HepG2 (cell line): ENCODE results near the gene HSPA13. TPM values are rescaled to one million over a fixed set of nuclear protein-coding genes. Genes with fewer than 3 reads are reported as not detected.

ENCODE experiments used
- ATAC-seq: fragments of 200-7000 bp; cut with Tn5 transposase; 3 replicates; pipeline ENCODE4 v1.9.1; 2020; ENCODE audit warnings: mild to moderate bottlenecking, moderate library complexity
- BruUV-seq: library from RNA; stranded (reverse); fragments of 400-500 nt; replicated peaks from 2 replicates; lab custom pipeline; 2021; lab: Mats Ljungman, UMichigan
- CTCF ChIA-PET: fragments of 300-600 bp; formaldehyde crosslinking; extraction: SDS; loops from one replicate; lab custom pipeline; 2021; ENCODE audit warnings: low total read pairs, inconsistent platforms, low intra/inter-chr PET ratio; lab: Yijun Ruan, JAX
- POLR2A ChIA-PET: fragments of 350-600 bp; sonication (Branson Sonifier 250); formaldehyde crosslinking; loops from one replicate; lab custom pipeline; 2020; ENCODE audit warnings: antibody characterized with exemption, inconsistent platforms; lab: Yijun Ruan, JAX
- DNase-seq: peaks from one replicate; pipeline ENCODE4 v3.0.0-alpha.2; 2015; ENCODE audit warnings: low spot score
- FAIRE-seq: peaks from 3 replicates; lab custom pipeline; 2011; peaks lifted over from hg19 to GRCh38; lab: Jason Lieb, UNC
- H2AFZ ChIP-seq: one replicate; pipeline ENCODE4 v1.6.1; 2011; ENCODE audit warnings: low read length, inconsistent platforms
- H3K27ac ChIP-seq: fragments of 300-600 bp; 3 replicates; pipeline ENCODE4 v1.8.0; 2011; ENCODE audit warnings: mixed run types, mild to moderate bottlenecking, mixed read lengths, low read length, inconsistent platforms; ENCODE audit not compliant: insufficient read depth; ENCODE audit errors: extremely low read length
- H3K27me3 ChIP-seq, 2 experiments: fragments of 200-600 bp in 1 of 2; 2 replicates in 1 of 2; 3 replicates in 1 of 2; pipeline versions ENCODE4 v1.6.0 to v1.8.0; 2011; ENCODE audit warnings: low read length in 2 of 2, mild to moderate bottlenecking in 2 of 2, moderate library complexity in 2 of 2, inconsistent platforms in 1 of 2; ENCODE audit not compliant: insufficient read depth in 2 of 2, control insufficient read depth in 1 of 2
- H3K36me3 ChIP-seq, 2 experiments: fragments of 200-600 bp in 1 of 2; replicated peaks in 1 of 2; 2 replicates in 1 of 2; 3 replicates in 1 of 2; pipeline versions ENCODE4 v1.5.1 to v1.8.0; 2011; ENCODE audit warnings: low read length in 2 of 2, inconsistent platforms in 1 of 2; ENCODE audit not compliant: insufficient read depth in 2 of 2, control insufficient read depth in 1 of 2
- H3K4me1 ChIP-seq: 2 replicates; pipeline ENCODE4 v1.5.1; 2012; ENCODE audit warnings: low read length, inconsistent platforms; ENCODE audit not compliant: insufficient read depth
- H3K4me2 ChIP-seq: 2 replicates; pipeline ENCODE4 v1.6.0; 2011; ENCODE audit warnings: low read depth, low read length, inconsistent platforms
- H3K4me3 ChIP-seq, 3 experiments: fragments of 200-600 bp in 1 of 3; sonication (generic), shearing (Covaris generic) in 1 of 3; replicated peaks in 1 of 3; 2 replicates each; pipeline ENCODE4 v1.5.1; 2011 to 2016; ENCODE audit warnings: low read length in 3 of 3, inconsistent platforms in 2 of 3, low read depth in 2 of 3, mild to moderate bottlenecking in 2 of 3, control low read depth in 1 of 3, mixed read lengths in 1 of 3; ENCODE audit not compliant: insufficient read depth in 1 of 3
- H3K79me2 ChIP-seq: one replicate; pipeline ENCODE4 v1.6.1; 2011; ENCODE audit warnings: low read length, inconsistent platforms; ENCODE audit not compliant: insufficient read depth
- H3K9ac ChIP-seq: 2 replicates; pipeline ENCODE4 v1.6.0; 2011; ENCODE audit warnings: mild to moderate bottlenecking, low read depth, low read length, inconsistent platforms; ENCODE audit not compliant: insufficient read depth
- H3K9me3 ChIP-seq: 2 replicates; pipeline ENCODE4 v1.5.1; 2012; ENCODE audit warnings: mild to moderate bottlenecking, low read length
- H4K20me1 ChIP-seq: 2 replicates; pipeline ENCODE4 v1.6.0; 2011; ENCODE audit warnings: inconsistent platforms, mild to moderate bottlenecking, low read length, moderate library complexity; ENCODE audit not compliant: insufficient read depth
- DMAP1 ChIP-seq: IDR thresholded peaks from 2 replicates; pipeline ENCODE4 v1.6.1; 2016
- ELF4 ChIP-seq: sonication (generic); formaldehyde crosslinking; IDR thresholded peaks from 2 replicates; pipeline ENCODE4 v1.5.0; 2020; ENCODE audit warnings: missing genetic modification reagents, mild to moderate bottlenecking, moderate library complexity, borderline replicate concordance
- HHEX ChIP-seq: IDR thresholded peaks from 2 replicates; pipeline ENCODE4 v1.6.1; 2016; ENCODE audit warnings: control low read depth
- KDM1A ChIP-seq: IDR thresholded peaks from 2 replicates; pipeline ENCODE4 v1.6.1; 2016; ENCODE audit warnings: missing compliant biosample characterization
- NPAS2 ChIP-seq: sonication (generic); formaldehyde crosslinking; IDR thresholded peaks from 2 replicates; pipeline ENCODE4 v1.8.0; 2022; ENCODE audit warnings: mild to moderate bottlenecking, missing genetic modification reagents, borderline replicate concordance
- SCMH1 ChIP-seq: sonication (generic); formaldehyde crosslinking; IDR thresholded peaks from 2 replicates; pipeline ENCODE4 v1.9.0; 2021; ENCODE audit warnings: missing genetic modification reagents, mild to moderate bottlenecking, borderline replicate concordance
- ZNF543 ChIP-seq: sonication (generic); formaldehyde crosslinking; IDR thresholded peaks from 2 replicates; pipeline ENCODE4 v1.4.0; 2020; ENCODE audit warnings: mild to moderate bottlenecking, missing genetic modification reagents
- ZSCAN30 ChIP-seq: sonication (generic); formaldehyde crosslinking; IDR thresholded peaks from 2 replicates; pipeline ENCODE4 v1.5.0; 2020; ENCODE audit warnings: mild to moderate bottlenecking, missing genetic modification reagents
- WGBS: methylation state at CpG from one replicate; pipeline ENCODE4 v1.1.6; 2017; ENCODE audit warnings: low lambda C conversion rate; 5-methylcytosine and 5-hydroxymethylcytosine counted together
- in situ Hi-C: cut with HindIII; loops from 2 replicates; pipeline ENCODE4 v1.10.0; 2017; ENCODE audit warnings: low pct_unique_long_range_greater_than_20kb; ENCODE audit not compliant: extremely low pct_ligation_motif_present
- intact Hi-C: fragments of 100-400 bp; cut with micrococcal nuclease; formaldehyde crosslinking; loops from one replicate; pipeline ENCODE4 v1.10.0; 2022; ENCODE audit not compliant: unreplicated experiment
- polyA plus RNA-seq, 8 experiments: library from polyadenylated mRNA; depleted of rRNA in 3 of 8; stranded (reverse) in 7 of 8; unstranded in 1 of 8; fragments of >200 nt; fragmentation: Illumina TruSeq in 4 of 8; extraction: Trizol in 4 of 8; gene quantifications; 2 replicates each; pipeline versions ENCODE4 v1.2.1 to v1.2.3, GENCODE V29; 2011 to 2016; ENCODE audit warnings: low read depth in 4 of 8, missing spikeins in 1 of 8, mixed read lengths in 1 of 8; ENCODE audit not compliant: insufficient read depth in 1 of 8
- total RNA-seq, 5 experiments: library from RNA; depleted of rRNA; stranded (reverse); fragments of >200 nt; fragmentation: Illumina TruSeq; extraction: Trizol; gene quantifications; 2 replicates each; pipeline ENCODE4 v1.2.3, GENCODE V29; 2016; ENCODE audit warnings: low read depth in 1 of 5
- TF ChIP-seq, protein P1 (sequence below): IDR thresholded peaks from 2 replicates; pipeline ENCODE4 v1.6.1; 2016; ENCODE audit warnings: low read depth
- TF ChIP-seq, protein P2 (sequence below), 2 experiments: sonication (generic) in 1 of 2; formaldehyde crosslinking in 1 of 2; IDR thresholded peaks; 2 replicates each; pipeline versions ENCODE4 v1.5.1 to v1.6.1; 2011 to 2020; ENCODE audit warnings: borderline replicate concordance in 1 of 2, low read depth in 1 of 2, low read length in 1 of 2, mild to moderate bottlenecking in 1 of 2, missing genetic modification reagents in 1 of 2, moderate library complexity in 1 of 2

Gene HSPA13
- total and polyA plus RNA-seq, 2 of the 13 experiments (the other 11 are each of a cell fraction or from before 2014, with no cell fraction given): 21.2 to 28.4 TPM

DNA sequence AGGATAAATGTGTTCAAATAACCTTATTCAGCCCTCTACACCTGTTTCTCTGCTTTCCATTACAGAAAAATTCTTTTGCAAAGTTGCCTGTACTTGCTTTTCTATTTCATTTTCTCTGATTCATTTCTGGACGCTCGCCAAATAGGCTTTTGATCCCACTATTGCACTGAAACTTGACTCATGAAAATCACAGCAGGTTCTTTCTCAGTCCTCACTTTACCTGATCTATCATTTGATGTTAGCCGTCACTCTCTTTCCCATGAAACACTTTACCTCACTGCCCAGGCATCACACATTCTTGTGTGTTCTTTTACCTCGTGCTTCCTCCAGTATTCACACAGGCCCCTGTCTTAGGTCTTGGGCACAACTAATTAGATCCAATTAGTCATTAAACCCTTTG, 26.2 kb downstream of the HSPA13 start:
- Histone ChIP-seq H3K4me2 (no peak overlapping the region), H3K36me3 (no peaks in the 10 kb centered on the region), H2AFZ (no peak overlapping the region), H3K4me1 (no peaks in the 10 kb centered on the region), H3K27ac (no peak overlapping the region), H3K9ac (no peak overlapping the region), H3K9me3 (no peaks in the 10 kb centered on the region), H3K27me3 (peaks cover 0 to 5% of the 10 kb centered on the region in 2 experiments; a peak in 1 of 5 replicates), H3K79me2 (no peaks in the 10 kb centered on the region), H4K20me1 (no peaks in the 10 kb centered on the region), H3K4me3 (no peak overlapping the region)
- ATAC-seq: no peak
- FAIRE-seq: no peak
- in situ Hi-C loops: no loop called here
- ChIA-PET POLR2A (no interaction called here), CTCF (no interaction called here)
- no TSS peak for BruUV-seq
- 15% methylated on average over 4 of the region's 4 CpGs for WGBS
- intact Hi-C loops: no loop called here
- TF ChIP-seq KDM1A (CRISPR knock-in tag) (no peak), ELF4 (CRISPR knock-in tag) (no peak), HHEX (CRISPR knock-in tag) (no peak), NPAS2 (no peak), DMAP1 (CRISPR knock-in tag) (no peak), ZNF543 (CRISPR knock-in tag) (no peak), SCMH1 (CRISPR knock-in tag) (no peak), ZSCAN30 (CRISPR knock-in tag) (no peak)
- TF ChIP-seq, protein P1, sequence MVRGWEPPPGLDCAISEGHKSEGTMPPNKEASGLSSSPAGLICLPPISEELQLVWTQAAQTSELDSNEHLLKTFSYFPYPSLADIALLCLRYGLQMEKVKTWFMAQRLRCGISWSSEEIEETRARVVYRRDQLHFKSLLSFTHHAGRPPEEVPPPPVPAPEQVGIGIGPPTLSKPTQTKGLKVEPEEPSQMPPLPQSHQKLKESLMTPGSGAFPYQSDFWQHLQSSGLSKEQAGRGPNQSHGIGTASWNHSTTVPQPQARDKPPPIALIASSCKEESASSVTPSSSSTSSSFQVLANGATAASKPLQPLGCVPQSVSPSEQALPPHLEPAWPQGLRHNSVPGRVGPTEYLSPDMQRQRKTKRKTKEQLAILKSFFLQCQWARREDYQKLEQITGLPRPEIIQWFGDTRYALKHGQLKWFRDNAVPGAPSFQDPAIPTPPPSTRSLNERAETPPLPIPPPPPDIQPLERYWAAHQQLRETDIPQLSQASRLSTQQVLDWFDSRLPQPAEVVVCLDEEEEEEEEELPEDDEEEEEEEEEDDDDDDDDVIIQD (CRISPR knock-in tag): no peak
- TF ChIP-seq, protein P2, sequence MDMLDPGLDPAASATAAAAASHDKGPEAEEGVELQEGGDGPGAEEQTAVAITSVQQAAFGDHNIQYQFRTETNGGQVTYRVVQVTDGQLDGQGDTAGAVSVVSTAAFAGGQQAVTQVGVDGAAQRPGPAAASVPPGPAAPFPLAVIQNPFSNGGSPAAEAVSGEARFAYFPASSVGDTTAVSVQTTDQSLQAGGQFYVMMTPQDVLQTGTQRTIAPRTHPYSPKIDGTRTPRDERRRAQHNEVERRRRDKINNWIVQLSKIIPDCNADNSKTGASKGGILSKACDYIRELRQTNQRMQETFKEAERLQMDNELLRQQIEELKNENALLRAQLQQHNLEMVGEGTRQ (IDR thresholded peaks at IDR 0.05; ENCODE audit: low read depth, low read length): no peak
- TF ChIP-seq, protein P2 (CRISPR knock-in tag; IDR thresholded peaks at IDR 0.05; ENCODE audit: borderline replicate concordance): no peak
- no peak for DNase-seq
